BE2C (cell line): Measurements from ENCODE around the gene PDE3A.
"Not testable (repeated sequence)": the region's sequence is repeated elsewhere in the genome, so short reads cannot be mapped to it uniquely, and the experiment has no call there.

Experiments
- DNase-seq: peaks from one replicate; pipeline ENCODE4 v3.0.0-alpha.2; 2020
- H3K27me3 ChIP-seq: fragments of 250-450 bp; sonication (Bioruptor Pico); 2 replicates; pipeline ENCODE4 v1.5.1; 2020; ENCODE audit warnings: mild to moderate bottlenecking
- H3K36me3 ChIP-seq: fragments of 250-450 bp; sonication (Bioruptor Pico); 2 replicates; pipeline ENCODE4 v1.5.1; 2020; ENCODE audit warnings: mild to moderate bottlenecking
- H3K4me1 ChIP-seq: fragments of 250-450 bp; sonication (Bioruptor Pico); 2 replicates; pipeline ENCODE4 v1.5.1; 2020
- H3K4me3 ChIP-seq: 2 replicates; pipeline ENCODE4 v1.5.1; 2011; ENCODE audit warnings: low read depth, low read length
- H3K9me3 ChIP-seq: fragments of 250-450 bp; sonication (Bioruptor Pico); 2 replicates; pipeline ENCODE4 v1.5.1; 2020
- TF ChIP-seq, protein P1 (sequence below): IDR thresholded peaks from 2 replicates; pipeline ENCODE4 v1.5.1; 2012; ENCODE audit warnings: mild to moderate bottlenecking, low read depth, low read length

Gene PDE3A

GRCh38 chr12:20377750-20378149, 9.4 kb downstream of the PDE3A start:
- Histone ChIP-seq H3K27me3 (no peaks in the 10 kb centered on the region), H3K4me3 (no peak overlapping the region), H3K9me3 (no peaks in the 10 kb centered on the region), H3K4me1 (peaks cover 5% of the 10 kb centered on the region), H3K36me3 (no peaks in the 10 kb centered on the region)
- TF ChIP-seq, protein P1, sequence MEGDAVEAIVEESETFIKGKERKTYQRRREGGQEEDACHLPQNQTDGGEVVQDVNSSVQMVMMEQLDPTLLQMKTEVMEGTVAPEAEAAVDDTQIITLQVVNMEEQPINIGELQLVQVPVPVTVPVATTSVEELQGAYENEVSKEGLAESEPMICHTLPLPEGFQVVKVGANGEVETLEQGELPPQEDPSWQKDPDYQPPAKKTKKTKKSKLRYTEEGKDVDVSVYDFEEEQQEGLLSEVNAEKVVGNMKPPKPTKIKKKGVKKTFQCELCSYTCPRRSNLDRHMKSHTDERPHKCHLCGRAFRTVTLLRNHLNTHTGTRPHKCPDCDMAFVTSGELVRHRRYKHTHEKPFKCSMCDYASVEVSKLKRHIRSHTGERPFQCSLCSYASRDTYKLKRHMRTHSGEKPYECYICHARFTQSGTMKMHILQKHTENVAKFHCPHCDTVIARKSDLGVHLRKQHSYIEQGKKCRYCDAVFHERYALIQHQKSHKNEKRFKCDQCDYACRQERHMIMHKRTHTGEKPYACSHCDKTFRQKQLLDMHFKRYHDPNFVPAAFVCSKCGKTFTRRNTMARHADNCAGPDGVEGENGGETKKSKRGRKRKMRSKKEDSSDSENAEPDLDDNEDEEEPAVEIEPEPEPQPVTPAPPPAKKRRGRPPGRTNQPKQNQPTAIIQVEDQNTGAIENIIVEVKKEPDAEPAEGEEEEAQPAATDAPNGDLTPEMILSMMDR = no peak
- DNase-seq = no peak

DNA sequence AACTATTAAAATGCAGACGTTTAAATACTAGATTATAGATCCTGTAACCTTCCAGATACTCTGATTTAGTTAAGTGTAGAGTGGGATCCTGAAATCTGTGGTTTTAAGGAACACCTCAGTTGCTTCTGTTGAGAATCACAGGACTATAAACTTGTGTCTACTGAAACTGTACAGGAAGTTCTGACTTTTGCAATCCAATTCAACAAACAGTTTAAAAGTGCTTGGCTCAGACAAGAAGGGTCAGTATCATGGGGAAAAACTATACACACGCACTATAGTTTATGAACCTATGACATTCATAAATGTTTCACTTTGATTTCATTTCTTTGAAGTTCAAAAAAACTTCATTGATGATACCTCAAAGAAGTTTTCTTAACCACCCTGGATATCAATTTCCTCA, 13.8 kb downstream of the PDE3A start:
- Histone ChIP-seq H3K4me1 (no peaks in the 10 kb centered on the region), H3K27me3 (no peaks in the 10 kb centered on the region), H3K4me3 (no peak overlapping the region), H3K9me3 (no peaks in the 10 kb centered on the region), H3K36me3 (no peaks in the 10 kb centered on the region)
- no peak for DNase-seq
- TF ChIP-seq, protein P1 = no peak

- Histone ChIP-seq H3K4me3 (no peak overlapping the region), H3K36me3 (no peaks in the 10 kb centered on the region), H3K27me3 (no peaks in the 10 kb centered on the region), H3K4me1 (no peaks in the 10 kb centered on the region), H3K9me3 (no peaks in the 10 kb centered on the region)
- DNase-seq = no peak
- TF ChIP-seq, protein P1 = no peak
Observed at GRCh38 chr12:20383612-20384011, 15.3 kb downstream of the PDE3A start.

DNA sequence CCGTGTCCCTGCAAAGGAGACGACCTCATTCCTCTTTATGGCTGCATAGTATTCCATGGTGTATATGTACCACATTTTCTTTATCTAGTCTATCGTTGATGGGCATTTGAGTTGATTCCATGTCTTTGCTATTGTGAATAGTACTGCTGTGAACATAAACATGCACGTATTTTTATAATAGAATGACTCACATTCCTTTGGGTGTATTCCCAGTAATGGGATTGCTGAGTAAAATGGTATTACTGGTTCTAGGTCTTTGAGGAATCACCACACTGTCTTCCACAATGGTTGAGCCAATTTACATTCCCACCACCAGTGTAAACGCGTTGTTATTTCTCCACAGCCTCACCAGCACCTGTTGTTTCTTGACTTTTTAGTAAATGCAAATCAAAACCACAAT, 16.5 kb downstream of the PDE3A start:
- H3K4me3 ChIP-seq, H3K4me1 ChIP-seq, DNase-seq, H3K27me3 ChIP-seq, H3K36me3 ChIP-seq, H3K9me3 ChIP-seq: not testable (repeated sequence)

GRCh38 chr12:20390846-20391245, 22.5 kb downstream of the PDE3A start:
- Histone ChIP-seq H3K36me3 (no peaks in the 10 kb centered on the region), H3K4me3 (no peak overlapping the region), H3K27me3 (no peaks in the 10 kb centered on the region; the same call in 1 of the 2 replicates), H3K9me3 (no peaks in the 10 kb centered on the region), H3K4me1 (no peaks in the 10 kb centered on the region)
- no peak for DNase-seq
- TF ChIP-seq, protein P1 = no peak

DNA sequence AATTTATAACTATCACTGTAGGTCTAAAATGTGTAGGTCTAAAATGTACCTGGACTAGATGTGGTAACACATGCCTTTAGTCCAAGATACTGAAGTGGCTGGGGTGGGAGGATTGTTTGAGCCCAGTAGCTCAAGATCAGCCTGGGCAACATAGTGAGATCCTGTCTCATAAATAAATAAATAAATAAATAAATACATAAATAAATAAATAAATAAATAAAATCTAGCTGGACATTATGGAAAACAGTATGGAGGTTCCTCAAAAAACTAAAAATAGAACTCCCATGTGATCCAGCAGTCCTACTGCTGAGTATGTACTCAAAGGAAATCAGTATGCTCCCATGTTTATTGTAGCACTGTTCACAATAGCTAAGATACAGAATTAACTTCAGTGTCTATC, 24.0 kb downstream of the PDE3A start:
- H3K36me3 ChIP-seq = no peaks in the 10 kb centered on the region
- TF ChIP-seq, protein P1 = no peak
- no peaks in the 10 kb centered on the region for H3K9me3 ChIP-seq
- no peaks in the 10 kb centered on the region; the same call in 1 of the 2 replicates for H3K27me3 ChIP-seq
- no peaks in the 10 kb centered on the region for H3K4me1 ChIP-seq
- H3K4me3 ChIP-seq = no peak overlapping the region
- DNase-seq = no peak

GRCh38 chr12:20393707-20394106, 25.4 kb downstream of the PDE3A start:
- Histone ChIP-seq H3K36me3 (no peaks in the 10 kb centered on the region), H3K9me3 (no peaks in the 10 kb centered on the region), H3K4me3 (no peak overlapping the region), H3K4me1 (no peaks in the 10 kb centered on the region), H3K27me3 (no peaks in the 10 kb centered on the region; the same call in 1 of the 2 replicates)
- TF ChIP-seq, protein P1 = no peak
- no peak for DNase-seq
